NB4 (cell line): ENCODE data around the gene ZNF569.

Source experiments
- MYC ChIP-seq: IDR thresholded peaks from 2 replicates; pipeline ENCODE4 v1.6.1; 2011; ENCODE audit warnings: low read depth, low read length
- POLR2A ChIP-seq: IDR thresholded peaks from 2 replicates; pipeline ENCODE4 v1.6.1; 2011; ENCODE audit warnings: mild to moderate bottlenecking; ENCODE audit not compliant: insufficient read length; ENCODE audit errors: extremely low read depth
- TF ChIP-seq, protein P1 (sequence below): IDR thresholded peaks from one replicate; pipeline ENCODE4 v1.5.1; 2012; ENCODE audit warnings: low read depth, low read length

DNA sequence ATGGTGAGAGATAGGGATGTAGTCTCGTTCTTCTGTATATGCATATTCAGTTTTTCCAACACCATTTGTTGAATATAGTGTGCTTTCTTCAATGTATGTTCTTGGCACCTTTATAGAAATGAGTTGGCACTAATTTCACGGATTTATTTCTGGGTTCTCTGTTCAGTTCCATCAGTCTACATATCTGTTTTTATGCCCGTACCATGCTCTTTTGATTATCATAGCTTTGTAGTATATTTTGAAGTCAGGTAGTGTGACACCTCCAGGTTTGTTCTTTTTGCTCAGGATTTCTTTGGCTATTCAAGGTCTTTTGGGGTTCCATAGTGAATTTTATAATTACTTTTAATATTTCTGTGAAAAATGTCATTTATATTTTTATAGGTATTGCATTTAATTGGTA, 25.0 kb upstream of the ZNF569 start:
- TF ChIP-seq, protein P1, sequence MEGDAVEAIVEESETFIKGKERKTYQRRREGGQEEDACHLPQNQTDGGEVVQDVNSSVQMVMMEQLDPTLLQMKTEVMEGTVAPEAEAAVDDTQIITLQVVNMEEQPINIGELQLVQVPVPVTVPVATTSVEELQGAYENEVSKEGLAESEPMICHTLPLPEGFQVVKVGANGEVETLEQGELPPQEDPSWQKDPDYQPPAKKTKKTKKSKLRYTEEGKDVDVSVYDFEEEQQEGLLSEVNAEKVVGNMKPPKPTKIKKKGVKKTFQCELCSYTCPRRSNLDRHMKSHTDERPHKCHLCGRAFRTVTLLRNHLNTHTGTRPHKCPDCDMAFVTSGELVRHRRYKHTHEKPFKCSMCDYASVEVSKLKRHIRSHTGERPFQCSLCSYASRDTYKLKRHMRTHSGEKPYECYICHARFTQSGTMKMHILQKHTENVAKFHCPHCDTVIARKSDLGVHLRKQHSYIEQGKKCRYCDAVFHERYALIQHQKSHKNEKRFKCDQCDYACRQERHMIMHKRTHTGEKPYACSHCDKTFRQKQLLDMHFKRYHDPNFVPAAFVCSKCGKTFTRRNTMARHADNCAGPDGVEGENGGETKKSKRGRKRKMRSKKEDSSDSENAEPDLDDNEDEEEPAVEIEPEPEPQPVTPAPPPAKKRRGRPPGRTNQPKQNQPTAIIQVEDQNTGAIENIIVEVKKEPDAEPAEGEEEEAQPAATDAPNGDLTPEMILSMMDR = no peak
- TF ChIP-seq POLR2A = no peak
- TF ChIP-seq MYC = no peak
